ENCODE data around the gene SRL.
"Not testable (repeated sequence)": the region's sequence is repeated elsewhere in the genome, so short reads cannot be mapped to it uniquely, and the experiment has no call there.

DNA sequence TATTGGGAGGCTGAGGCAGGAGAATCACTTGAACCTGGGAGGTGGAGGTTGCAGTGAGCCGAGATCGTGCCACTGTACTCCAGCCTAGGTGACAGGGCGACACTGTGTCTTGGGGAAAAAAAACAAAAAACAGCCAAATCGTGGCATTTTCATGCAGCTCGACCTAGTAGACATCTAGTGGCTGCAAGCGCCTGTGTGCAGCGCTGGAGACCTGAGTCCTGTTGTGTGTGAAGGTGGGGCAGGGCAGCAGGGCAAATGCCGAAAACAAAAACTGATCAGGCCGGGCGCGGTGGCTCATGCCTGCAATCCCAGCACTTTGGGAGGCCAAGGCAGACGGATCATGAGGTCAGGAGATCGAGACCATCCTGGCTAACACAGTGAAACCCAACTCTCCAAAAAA is 88.5 kb downstream of the SRL start:
- TF ChIP-seq PREB (CRISPR knock-in tag; IDR thresholded peaks at IDR 0.05; ENCODE audit: borderline replicate concordance); STAT6 (CRISPR knock-in tag; conservative IDR thresholded peaks at IDR 0.05; ENCODE audit: low read depth); ZBTB21 (CRISPR knock-in tag; IDR thresholded peaks at IDR 0.05; ENCODE audit: borderline replicate concordance); FOXJ3 (CRISPR knock-in tag; IDR thresholded peaks at IDR 0.05; ENCODE audit: borderline replicate concordance); TP53 (CRISPR knock-in tag; IDR thresholded peaks at IDR 0.05); ETV6 (CRISPR knock-in tag; IDR thresholded peaks at IDR 0.05); ZNF219 (CRISPR knock-in tag; IDR thresholded peaks at IDR 0.05; ENCODE audit: borderline replicate concordance); ESRRA (CRISPR knock-in tag; IDR thresholded peaks at IDR 0.05; ENCODE audit: borderline replicate concordance): not testable (repeated sequence)
- TF ChIP-seq, protein P1, sequence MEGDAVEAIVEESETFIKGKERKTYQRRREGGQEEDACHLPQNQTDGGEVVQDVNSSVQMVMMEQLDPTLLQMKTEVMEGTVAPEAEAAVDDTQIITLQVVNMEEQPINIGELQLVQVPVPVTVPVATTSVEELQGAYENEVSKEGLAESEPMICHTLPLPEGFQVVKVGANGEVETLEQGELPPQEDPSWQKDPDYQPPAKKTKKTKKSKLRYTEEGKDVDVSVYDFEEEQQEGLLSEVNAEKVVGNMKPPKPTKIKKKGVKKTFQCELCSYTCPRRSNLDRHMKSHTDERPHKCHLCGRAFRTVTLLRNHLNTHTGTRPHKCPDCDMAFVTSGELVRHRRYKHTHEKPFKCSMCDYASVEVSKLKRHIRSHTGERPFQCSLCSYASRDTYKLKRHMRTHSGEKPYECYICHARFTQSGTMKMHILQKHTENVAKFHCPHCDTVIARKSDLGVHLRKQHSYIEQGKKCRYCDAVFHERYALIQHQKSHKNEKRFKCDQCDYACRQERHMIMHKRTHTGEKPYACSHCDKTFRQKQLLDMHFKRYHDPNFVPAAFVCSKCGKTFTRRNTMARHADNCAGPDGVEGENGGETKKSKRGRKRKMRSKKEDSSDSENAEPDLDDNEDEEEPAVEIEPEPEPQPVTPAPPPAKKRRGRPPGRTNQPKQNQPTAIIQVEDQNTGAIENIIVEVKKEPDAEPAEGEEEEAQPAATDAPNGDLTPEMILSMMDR (IDR thresholded peaks at IDR 0.05): not testable (repeated sequence)
- TF ChIP-seq, protein P2, sequence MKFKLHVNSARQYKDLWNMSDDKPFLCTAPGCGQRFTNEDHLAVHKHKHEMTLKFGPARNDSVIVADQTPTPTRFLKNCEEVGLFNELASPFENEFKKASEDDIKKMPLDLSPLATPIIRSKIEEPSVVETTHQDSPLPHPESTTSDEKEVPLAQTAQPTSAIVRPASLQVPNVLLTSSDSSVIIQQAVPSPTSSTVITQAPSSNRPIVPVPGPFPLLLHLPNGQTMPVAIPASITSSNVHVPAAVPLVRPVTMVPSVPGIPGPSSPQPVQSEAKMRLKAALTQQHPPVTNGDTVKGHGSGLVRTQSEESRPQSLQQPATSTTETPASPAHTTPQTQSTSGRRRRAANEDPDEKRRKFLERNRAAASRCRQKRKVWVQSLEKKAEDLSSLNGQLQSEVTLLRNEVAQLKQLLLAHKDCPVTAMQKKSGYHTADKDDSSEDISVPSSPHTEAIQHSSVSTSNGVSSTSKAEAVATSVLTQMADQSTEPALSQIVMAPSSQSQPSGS (CRISPR knock-in tag; IDR thresholded peaks at IDR 0.05; ENCODE audit: borderline replicate concordance, low read depth): not testable (repeated sequence)
- TF ChIP-seq, protein P3, sequence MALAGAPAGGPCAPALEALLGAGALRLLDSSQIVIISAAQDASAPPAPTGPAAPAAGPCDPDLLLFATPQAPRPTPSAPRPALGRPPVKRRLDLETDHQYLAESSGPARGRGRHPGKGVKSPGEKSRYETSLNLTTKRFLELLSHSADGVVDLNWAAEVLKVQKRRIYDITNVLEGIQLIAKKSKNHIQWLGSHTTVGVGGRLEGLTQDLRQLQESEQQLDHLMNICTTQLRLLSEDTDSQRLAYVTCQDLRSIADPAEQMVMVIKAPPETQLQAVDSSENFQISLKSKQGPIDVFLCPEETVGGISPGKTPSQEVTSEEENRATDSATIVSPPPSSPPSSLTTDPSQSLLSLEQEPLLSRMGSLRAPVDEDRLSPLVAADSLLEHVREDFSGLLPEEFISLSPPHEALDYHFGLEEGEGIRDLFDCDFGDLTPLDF (CRISPR knock-in tag; IDR thresholded peaks at IDR 0.05): not testable (repeated sequence)
